Measurements from ENCODE around the gene TPSD1.
"Not testable (repeated sequence)": the region's sequence is repeated elsewhere in the genome, so short reads cannot be mapped to it uniquely, and the experiment has no call there.

Gene TPSD1

DNA sequence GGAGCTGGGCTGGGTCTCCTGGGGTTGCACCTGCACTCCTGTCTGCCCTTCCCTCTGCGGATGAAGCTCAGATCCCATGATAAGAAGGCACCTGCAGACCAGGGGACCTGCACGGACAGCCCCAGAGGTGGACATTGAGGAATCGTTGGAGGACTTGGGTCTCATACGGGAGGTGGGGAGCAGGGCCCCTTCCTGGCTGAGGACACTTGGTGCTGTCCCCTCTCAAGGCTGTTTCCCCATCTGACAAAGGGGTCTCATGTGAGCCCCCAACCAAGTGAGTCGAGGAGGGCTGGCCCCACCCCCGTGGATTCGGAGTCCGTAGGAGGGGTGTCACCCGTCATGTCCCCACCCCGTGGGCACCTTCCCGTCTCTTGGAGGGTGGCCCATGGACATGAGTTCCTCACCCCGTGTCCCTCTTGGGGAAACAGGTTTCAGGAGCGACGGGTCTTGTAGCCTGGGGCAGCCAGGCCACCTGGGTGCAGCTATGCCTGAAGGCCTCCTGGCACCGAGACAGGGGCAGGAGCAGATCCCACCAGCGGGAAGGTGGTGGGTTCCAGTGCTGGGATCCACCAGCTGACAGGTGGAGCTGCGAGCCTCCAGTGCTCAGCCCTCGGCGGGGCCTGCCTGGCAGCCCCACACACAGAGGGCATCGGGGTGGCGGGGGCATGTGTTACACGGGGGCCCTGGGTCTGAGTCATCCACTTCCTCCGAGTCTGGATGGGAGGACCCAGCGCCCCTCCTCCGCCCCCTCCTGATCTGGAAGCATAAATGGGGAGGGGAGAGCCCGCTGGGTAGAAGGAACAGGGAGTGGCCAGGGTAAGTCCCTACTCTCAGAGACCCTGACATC, at the start of gene TPSD1:
Gene TPSD1 (plus strand): TSS at position 794 of the 847 bp plus-strand sequence. CDS start 212 bp downstream, outside the sequence.
- not testable (repeated sequence) for DNase-seq (ENCODE audit: low read depth in 2 of 2)

DNA sequence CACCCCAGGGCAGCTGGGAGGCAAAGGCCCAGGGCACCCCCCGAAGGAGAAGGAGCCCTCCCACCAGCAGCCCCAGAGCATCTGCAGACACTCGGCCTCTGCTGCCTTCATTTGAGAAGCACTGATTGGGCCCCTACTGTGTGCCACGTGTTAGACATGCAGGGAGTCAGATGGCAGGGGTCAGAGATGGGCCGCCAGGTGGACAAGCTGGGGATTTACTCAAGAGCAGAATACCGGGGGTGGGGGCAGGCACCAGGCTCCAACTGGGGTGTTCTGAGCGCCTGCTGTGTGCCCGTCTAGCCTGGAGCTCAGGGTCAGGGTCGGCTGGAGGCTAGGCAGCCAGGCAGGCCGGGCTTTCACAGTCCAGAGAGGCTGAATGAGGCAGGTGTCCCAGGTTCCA, 49.5 kb upstream of the TPSD1 start:
- no peak for DNase-seq (ENCODE audit: low read depth in 2 of 2)

DNA sequence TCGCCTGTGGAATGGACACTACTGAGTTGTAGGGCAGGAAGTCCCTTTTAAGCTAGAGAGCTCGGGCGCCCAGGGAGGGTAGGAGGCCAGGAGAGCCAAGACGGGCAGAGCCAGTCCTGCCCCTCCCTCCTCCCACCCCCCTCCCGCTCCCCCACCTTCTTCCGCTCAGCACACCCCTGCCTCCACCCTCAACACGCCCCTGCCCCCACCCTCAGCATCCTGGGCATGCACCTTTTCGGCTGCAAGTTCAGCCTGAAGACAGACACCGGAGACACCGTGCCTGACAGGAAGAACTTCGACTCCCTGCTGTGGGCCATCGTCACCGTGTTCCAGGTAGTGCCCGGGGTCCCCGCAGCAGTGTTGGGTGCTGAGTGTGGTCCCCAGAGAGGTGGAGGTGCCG, 49.1 kb upstream of the TPSD1 start:
- DNase-seq (ENCODE audit: low read depth in 2 of 2) = no peak

DNA sequence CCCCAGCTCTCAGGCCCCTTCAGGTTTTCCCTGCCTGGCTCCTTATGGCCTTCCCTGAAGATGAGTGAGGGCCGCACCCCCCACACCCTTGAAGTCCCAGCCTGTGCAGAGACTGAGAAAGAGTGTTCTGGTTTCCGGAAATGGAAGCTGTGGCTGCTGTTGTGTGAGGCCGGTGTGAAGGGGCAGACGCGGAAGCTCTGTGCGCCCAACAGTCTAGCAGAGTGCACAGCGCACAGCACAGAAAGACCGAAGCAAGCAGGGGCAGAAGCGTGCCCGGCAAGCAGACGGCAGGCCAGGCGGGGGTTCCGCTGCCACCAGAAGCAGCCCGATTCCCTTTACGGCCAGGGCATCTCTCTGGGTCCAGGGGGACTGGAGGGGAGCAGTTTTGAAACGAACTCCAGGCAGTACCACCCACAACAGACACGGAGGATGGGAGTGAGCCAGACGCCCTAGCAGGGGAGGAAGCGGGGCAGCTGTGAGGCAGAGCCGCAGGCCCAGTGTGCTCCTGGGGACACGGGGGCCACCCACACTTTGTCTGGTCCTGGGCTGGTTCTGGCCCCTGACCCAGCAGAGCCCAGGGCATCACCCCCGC, 47.5 kb upstream of the TPSD1 start:
- no peak for DNase-seq (ENCODE audit: low read depth in 2 of 2)

DNA sequence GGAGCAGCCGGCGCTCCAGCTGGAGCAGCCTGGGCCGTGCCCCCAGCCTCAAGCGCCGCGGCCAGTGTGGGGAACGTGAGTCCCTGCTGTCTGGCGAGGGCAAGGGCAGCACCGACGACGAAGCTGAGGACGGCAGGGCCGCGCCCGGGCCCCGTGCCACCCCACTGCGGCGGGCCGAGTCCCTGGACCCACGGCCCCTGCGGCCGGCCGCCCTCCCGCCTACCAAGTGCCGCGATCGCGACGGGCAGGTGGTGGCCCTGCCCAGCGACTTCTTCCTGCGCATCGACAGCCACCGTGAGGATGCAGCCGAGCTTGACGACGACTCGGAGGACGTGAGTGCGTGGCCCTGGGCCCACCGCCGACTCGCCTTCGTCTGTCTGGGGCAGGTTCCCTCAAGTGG, 46.8 kb upstream of the TPSD1 start:
- DNase-seq (ENCODE audit: low read depth in 2 of 2) = no peak

DNA sequence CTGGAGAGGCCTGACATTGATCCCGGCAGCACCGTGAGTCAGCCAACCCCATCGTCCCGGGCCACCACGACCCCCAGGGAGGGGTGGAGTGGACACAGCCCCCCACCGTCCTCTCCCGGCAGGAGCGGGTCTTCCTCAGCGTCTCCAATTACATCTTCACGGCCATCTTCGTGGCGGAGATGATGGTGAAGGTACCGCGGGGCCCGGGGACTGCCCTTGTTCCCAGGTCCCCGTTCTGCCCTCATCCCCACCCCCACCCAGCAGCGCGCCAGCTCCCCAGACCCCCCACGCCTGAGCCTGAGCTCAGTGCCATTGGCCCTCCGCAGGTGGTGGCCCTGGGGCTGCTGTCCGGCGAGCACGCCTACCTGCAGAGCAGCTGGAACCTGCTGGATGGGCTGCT, 45.4 kb upstream of the TPSD1 start:
- no peak for DNase-seq (ENCODE audit: low read depth in 2 of 2)

DNA sequence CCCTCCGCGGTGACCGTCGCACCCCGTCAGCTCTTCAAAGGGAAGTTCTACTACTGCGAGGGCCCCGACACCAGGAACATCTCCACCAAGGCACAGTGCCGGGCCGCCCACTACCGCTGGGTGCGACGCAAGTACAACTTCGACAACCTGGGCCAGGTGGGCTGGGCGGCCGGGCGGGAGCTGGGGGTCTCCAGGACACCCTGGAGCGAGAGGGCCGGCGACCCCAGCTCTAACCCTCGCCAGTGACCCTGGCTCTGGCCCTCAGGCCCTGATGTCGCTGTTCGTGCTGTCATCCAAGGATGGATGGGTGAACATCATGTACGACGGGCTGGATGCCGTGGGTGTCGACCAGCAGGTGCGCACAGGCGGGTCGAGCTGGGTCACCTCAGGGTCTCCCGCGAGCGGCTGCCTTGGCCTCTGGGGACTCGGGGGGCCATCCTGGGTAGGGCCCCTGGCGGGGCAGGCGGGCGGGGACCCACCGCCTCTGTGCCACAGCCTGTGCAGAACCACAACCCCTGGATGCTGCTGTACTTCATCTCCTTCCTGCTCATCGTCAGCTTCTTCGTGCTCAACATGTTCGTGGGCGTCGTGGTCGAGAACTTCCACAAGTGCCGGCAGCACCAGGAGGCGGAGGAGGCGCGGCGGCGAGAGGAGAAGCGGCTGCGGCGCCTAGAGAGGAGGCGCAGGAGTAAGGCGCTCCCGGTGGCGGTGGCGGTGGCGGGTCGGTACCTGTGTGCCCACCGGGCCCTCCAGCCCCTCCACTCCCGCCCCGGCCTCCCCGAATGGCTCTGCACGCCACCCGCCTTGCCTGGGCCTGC, 44.2 kb upstream of the TPSD1 start:
- no peak for DNase-seq (ENCODE audit: low read depth in 2 of 2)

DNA sequence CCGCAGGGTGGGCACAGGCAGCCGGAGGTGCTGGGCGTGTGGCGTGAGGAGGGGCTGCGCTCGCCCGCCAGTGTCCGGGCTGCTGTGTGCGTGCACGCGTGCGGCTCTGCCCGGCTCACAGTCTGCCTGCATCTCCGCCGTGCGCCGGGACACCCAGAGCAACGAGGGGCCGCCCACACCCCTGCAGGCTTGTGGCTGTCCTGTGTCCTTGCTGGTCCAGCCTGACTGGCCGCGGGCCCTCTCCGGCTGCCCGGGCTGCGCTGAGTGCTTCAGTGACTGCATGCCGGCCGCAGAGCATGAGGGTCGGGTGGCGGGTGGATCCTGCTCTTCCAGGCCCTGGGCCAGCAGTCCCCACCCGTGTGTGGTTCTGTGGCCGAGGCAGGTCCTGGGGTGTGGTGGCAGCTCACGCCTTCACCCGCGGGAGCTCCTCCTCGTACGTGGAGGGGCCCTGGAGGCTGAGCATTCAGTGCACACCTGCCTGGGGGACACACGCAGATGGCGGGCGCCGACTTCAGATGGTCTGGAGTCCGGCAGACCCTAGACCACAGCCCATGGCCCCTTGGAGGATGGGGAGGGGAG, 43.2 kb upstream of the TPSD1 start:
- no peak for DNase-seq (ENCODE audit: low read depth in 2 of 2)

DNA sequence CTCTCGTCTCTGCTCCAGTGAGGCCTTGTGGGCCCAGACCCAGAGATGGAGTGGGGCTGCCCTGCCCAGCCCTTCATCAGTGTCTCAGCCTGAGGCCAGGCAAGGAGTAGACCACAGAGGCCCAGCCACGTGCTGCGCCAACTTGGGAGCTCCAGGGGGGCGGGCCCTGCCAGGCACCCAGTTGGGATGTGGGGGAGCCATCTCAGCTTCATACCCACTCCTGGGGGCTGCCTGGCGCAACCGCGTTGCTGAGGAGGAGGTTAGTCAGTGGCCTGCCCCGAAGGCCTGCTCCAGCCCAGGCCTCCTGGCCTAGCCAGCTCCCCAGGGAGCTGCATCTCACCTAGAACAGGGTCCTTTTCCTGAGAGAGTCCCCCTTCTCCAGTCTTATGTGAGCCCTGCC, 42.6 kb upstream of the TPSD1 start:
- no peak for DNase-seq (ENCODE audit: low read depth in 2 of 2)

DNA sequence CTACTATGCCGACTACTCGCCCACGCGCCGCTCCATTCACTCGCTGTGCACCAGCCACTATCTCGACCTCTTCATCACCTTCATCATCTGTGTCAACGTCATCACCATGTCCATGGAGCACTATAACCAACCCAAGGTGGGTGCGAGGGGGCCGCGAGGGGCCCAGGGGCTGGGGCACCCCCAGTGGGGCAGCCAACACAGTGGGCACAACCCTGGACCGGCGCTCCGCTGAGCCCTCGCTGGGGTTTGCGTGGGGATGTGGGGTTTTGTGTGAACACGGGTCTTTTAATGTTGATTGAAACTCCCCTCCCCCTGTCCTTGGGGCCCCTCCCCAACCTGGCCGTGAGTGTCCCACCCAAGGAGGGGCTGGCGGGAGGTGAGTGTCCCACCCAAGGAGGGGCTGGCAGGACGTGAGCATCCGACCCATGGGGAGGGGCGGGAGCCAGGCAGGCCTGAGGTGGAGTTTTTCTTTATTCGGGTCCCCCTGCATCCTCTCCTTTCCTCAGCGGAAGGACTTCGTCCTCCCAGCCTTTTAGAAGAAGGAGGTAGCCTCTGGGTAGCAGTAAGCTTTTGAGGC, 42.0 kb upstream of the TPSD1 start:
- DNase-seq (ENCODE audit: low read depth in 2 of 2) = no peak

DNA sequence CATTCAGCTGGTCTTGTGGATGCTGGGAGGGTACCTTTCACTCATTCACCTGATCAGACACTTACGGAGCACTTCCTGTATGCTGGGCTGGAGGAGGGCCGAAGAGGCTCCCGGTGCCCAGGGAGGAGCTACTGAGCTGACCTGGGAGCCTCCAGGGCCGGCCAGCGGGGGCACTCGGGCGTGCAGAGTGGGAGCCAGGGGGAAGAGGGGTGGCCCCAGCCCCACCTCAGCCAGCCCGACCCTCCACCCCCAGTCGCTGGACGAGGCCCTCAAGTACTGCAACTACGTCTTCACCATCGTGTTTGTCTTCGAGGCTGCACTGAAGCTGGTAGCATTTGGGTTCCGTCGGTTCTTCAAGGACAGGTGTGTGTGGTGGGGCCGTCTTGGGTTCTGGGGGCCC, 41.1 kb upstream of the TPSD1 start:
- no peak for DNase-seq (ENCODE audit: low read depth in 2 of 2)

DNA sequence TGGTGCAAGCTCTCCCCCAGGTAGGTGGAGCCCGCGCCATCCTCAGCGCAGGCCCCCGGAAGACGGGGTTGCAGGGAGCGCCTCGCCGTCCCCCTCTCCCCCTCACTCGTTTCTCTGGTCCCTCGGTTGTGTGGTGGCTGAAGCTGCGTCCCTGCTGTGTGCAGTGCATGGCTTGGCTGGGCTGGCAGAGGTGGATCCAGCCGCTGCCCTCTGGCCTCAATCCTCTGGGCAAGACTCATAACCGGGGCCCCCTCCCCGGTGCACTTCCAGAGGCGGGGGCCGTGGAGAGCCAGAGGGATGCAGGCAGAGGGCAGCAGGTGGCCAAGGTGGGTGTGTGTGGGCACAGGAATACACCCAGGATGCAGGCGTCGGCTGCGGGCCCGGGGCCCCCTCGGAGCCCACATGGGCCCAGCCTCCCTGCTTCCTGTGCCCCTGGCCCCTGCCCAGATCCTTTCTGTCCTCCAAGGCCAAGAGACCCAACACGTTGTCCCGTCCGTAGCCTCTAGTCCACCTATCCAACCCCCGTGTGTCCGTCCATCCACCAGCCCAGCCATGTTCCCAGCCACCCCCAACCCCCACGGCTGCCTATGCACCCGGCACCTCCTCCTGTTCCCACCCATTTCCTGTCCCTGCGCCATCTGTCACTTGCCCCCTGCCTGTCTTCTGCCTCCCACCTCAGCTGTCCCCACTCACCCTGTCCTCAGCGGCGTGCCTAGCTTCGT, 40.1 kb upstream of the TPSD1 start:
- no peak for DNase-seq (ENCODE audit: low read depth in 2 of 2)

DNA sequence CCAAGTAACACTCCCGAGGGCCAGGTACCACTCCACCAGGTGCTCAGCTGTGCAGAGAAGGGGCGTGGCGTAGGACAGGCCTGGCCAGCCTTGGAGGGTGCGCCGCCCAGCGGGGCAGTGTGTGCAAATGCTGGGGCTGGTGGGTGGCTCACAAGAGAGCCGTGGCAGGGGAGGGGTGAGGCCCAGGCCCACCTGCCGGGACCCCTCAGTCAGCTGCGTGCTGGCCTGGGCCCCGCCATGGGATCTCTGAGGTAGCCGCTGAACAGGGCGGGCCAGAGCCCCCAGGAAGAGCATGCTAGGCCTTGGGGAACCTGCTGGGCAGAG, 39.6 kb upstream of the TPSD1 start:
- DNase-seq (ENCODE audit: low read depth in 2 of 2) = no peak

DNA sequence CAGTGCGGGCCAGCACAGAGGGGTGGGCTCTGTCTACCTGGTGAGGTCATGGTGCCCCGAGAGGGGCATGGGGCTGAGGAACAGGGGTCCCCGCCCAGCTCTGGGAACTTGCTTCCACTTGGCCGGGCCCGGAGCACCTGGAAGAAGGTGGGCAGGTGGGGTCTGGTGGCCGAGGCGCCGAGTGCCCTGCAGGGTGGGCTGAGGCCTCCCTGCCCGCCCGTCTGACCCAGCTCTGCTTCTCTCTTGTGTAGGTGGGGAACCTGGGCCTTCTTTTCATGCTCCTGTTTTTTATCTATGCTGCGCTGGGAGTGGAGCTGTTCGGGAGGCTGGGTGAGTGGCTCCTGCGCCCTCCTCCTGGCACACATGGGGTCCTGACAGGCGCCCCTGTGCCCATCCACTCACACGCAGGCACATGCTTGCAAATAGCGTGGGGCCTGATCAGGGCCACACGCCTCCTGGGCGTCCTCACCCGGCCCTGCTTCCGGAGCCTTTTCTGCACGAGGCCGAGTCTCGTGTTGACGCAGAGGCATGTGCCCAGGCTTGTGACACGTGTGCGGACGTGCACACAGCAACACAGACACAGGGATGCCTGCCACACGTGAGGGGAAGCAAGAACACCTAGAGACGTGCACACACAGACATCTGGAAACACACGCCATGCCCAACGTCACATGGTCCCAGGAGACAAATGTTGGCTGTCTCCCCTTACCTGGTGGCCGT, 39.0 kb upstream of the TPSD1 start:
- no peak for DNase-seq (ENCODE audit: low read depth in 2 of 2)

DNA sequence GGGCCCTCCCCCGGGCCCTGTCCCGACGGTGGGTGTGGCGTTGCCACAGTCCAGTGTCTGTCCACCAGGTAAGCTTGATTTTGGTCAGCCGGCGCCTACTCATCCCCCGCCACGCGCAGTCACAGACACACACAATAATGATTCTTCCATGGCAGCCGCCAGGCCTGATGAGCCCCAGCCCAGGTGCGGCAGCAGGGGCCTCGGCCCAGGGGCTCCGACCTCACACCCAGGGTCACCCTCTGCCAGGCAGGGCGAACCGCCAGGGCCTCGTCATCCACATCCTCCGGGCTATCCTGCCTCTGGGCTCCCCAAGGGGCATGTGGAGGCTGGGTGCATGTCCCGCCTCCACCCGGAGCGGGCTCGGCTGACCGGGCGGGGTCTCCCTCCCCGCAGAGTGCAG, 38.3 kb upstream of the TPSD1 start:
- no peak for DNase-seq (ENCODE audit: low read depth in 2 of 2)

DNA sequence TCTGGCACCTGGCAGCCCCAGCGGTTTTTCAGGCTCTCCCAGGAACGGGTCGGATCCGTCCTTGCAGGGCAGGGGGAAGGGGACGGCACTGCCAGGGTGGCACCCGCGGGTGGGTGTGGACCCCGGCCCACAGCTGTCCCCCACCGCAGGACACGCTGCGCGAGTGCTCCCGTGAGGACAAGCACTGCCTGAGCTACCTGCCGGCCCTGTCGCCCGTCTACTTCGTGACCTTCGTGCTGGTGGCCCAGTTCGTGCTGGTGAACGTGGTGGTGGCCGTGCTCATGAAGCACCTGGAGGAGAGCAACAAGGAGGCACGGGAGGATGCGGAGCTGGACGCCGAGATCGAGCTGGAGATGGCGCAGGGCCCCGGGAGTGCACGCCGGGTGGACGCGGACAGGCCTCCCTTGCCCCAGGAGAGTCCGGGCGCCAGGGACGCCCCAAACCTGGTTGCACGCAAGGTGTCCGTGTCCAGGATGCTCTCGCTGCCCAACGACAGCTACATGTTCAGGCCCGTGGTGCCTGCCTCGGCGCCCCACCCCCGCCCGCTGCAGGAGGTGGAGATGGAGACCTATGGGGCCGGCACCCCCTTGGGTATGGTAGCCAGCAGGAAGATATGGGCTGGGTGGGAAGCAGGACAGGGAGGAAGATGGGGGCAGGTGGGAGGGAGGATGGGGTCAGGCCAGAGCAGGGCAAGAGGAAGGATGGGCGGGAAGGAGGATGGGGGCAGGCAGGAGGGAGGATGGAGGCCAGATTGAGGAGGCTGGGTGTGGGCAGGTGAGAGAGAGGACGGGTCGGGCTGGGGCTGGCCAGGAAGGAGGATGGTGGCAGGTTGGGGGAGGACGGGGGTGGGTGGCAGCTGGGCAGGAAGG, 37.6 kb upstream of the TPSD1 start:
- DNase-seq (ENCODE audit: low read depth in 2 of 2) = no peak

DNA sequence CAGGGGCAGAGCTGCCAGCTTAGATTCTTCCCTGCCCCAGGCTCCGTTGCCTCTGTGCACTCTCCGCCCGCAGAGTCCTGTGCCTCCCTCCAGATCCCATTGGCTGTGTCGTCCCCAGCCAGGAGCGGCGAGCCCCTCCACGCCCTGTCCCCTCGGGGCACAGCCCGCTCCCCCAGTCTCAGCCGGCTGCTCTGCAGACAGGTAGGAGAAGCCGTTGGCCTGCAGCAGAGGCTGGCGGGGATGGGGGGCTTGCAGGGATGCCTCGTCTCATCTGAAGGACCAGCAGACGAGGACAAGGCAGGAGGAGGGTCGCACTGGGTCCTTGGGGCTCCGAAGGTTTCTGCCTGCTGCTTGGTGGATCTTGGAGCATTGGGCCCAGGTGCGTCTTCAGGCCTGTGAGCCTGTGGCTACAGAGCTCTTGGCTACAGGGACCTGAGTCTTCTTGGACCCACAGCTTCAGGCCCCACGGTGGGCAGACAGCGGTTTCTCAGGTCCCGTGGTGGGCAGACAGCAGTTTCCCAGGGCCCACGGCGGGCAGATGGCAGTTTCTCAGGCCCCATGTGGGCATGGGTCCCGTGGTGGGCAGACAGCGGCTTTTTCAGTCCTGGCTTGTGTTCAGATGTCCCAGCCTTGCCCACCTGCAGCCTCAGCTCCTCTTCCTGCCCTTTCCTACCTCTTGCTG, 36.8 kb upstream of the TPSD1 start:
- DNase-seq (ENCODE audit: low read depth in 2 of 2) = no peak

DNA sequence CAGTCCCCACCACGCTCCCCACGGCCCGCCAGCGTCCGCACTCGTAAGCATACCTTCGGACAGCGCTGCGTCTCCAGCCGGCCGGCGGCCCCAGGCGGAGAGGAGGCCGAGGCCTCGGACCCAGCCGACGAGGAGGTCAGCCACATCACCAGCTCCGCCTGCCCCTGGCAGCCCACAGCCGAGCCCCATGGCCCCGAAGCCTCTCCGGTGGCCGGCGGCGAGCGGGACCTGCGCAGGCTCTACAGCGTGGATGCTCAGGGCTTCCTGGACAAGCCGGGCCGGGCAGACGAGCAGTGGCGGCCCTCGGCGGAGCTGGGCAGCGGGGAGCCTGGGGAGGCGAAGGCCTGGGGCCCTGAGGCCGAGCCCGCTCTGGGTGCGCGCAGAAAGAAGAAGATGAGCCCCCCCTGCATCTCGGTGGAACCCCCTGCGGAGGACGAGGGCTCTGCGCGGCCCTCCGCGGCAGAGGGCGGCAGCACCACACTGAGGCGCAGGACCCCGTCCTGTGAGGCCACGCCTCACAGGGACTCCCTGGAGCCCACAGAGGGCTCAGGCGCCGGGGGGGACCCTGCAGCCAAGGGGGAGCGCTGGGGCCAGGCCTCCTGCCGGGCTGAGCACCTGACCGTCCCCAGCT, 35.7 kb upstream of the TPSD1 start:
- no peak for DNase-seq (ENCODE audit: low read depth in 2 of 2)
